ENCODE results near the gene ABRAXAS1. TPM values are rescaled to one million over a fixed set of nuclear protein-coding genes. Genes with fewer than 3 reads are reported as not detected.

Gene ABRAXAS1
- total and polyA plus RNA-seq, 4 donors, result 10.0 to 20.2 (median 10.2) TPM

- no CpG with 5 or more reads among the region's 4 CpGs for WGBS (ENCODE audit: insufficient coverage)
- H3K27me3 ChIP-seq (ENCODE audit: control insufficient read depth, insufficient read depth, low read length), result no peaks in the 10 kb centered on the region
- no peak overlapping the region for H3K4me3 ChIP-seq (ENCODE audit: low read depth, low read length)
- no peak overlapping the region for H3K27ac ChIP-seq (ENCODE audit: low read depth, low read length)
- no peaks in the 10 kb centered on the region for H3K9me3 ChIP-seq (ENCODE audit: control insufficient read depth, insufficient read depth, low read length)
- H3K36me3 ChIP-seq (ENCODE audit: control insufficient read depth, insufficient read depth, low read length), result peaks cover 16% of the 10 kb centered on the region
- no peak for DNase-seq (ENCODE audit: low read depth in 4 of 6, low spot score in 6 of 6)
- no peaks in the 10 kb centered on the region for H3K4me1 ChIP-seq (ENCODE audit: control insufficient read depth, insufficient read depth, low read length)
Observed at GRCh38 chr4:83417566-83417965, 67.3 kb downstream of the ABRAXAS1 start.

DNA sequence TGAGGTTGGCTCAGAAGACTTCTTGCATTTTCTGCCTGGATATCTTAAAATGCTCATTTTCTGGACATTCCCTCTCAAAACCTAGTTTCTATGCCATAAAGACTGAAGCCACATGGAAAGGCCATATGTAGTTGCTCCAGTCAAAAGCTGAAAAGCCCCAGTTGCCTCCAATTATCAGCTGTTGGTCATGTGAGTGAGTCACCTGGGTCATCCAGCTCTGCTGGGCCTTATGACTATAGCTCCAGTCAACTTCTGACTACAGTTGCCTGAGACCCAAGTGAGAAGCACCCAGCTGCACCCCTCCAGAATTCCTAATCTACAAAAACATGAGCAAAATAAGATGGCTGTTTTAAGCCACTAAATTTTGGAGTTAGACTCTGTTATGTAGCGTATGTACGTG, 71.2 kb downstream of the ABRAXAS1 start:
- no peaks in the 10 kb centered on the region for H3K9me3 ChIP-seq (ENCODE audit: control insufficient read depth, insufficient read depth, low read length)
- no CpG with 5 or more reads among the region's 2 CpGs for WGBS (ENCODE audit: insufficient coverage)
- H3K36me3 ChIP-seq (ENCODE audit: control insufficient read depth, insufficient read depth, low read length), result peaks cover 7% of the 10 kb centered on the region
- no peak overlapping the region for H3K27ac ChIP-seq (ENCODE audit: low read depth, low read length)
- no peak for DNase-seq (ENCODE audit: low read depth in 4 of 6, low spot score in 6 of 6)
- no peak overlapping the region for H3K4me3 ChIP-seq (ENCODE audit: low read depth, low read length)
- no peaks in the 10 kb centered on the region for H3K4me1 ChIP-seq (ENCODE audit: control insufficient read depth, insufficient read depth, low read length)
- H3K27me3 ChIP-seq (ENCODE audit: control insufficient read depth, insufficient read depth, low read length), result no peaks in the 10 kb centered on the region

Other genes with a start within 250 kb of the ABRAXAS1 start
- gene COQ2, start 200.3 kb downstream of the ABRAXAS1 start, total RNA-seq, result 10 to 100 TPM; 14.1 to 18.8 TPM
- 10 to 100 TPM; 19.7 to 25.2 TPM for gene COQ2, start 200.3 kb downstream of the ABRAXAS1 start, polyA plus RNA-seq (ENCODE audit: insufficient read length in 2 of 2)
- gene HPSE, start 150.3 kb downstream of the ABRAXAS1 start, total RNA-seq, result 1 to 10 TPM; 2.5 to 6.5 TPM
- 1 to 10 TPM; 4.3 to 6.6 TPM for gene HPSE, start 150.3 kb downstream of the ABRAXAS1 start, polyA plus RNA-seq (ENCODE audit: insufficient read length in 2 of 2)
- 10 to 100 TPM; 18.2 to 20.6 TPM for gene HELQ, start 29.3 kb downstream of the ABRAXAS1 start, total RNA-seq
- 10 to 100 TPM in 1 of 2 donors, 1 to 10 TPM in 1; 9.2 to 10.2 TPM for gene HELQ, start 29.3 kb downstream of the ABRAXAS1 start, polyA plus RNA-seq (ENCODE audit: insufficient read length in 2 of 2)
- 10 to 100 TPM; 30.1 to 45.4 TPM for gene MRPS18C, start 29.0 kb downstream of the ABRAXAS1 start, total RNA-seq
- 10 to 100 TPM; 59.8 to 64.7 TPM for gene MRPS18C, start 29.0 kb downstream of the ABRAXAS1 start, polyA plus RNA-seq (ENCODE audit: insufficient read length in 2 of 2)
- gene GPAT3, start 51.0 kb upstream of the ABRAXAS1 start, total RNA-seq, result 1 to 10 TPM; 4.4 to 7.4 TPM
- 1 to 10 TPM; 3.4 to 3.6 TPM for gene GPAT3, start 51.0 kb upstream of the ABRAXAS1 start, polyA plus RNA-seq (ENCODE audit: insufficient read length in 2 of 2)